ENCODE data around the gene SORCS2.

Gene SORCS2

DNA sequence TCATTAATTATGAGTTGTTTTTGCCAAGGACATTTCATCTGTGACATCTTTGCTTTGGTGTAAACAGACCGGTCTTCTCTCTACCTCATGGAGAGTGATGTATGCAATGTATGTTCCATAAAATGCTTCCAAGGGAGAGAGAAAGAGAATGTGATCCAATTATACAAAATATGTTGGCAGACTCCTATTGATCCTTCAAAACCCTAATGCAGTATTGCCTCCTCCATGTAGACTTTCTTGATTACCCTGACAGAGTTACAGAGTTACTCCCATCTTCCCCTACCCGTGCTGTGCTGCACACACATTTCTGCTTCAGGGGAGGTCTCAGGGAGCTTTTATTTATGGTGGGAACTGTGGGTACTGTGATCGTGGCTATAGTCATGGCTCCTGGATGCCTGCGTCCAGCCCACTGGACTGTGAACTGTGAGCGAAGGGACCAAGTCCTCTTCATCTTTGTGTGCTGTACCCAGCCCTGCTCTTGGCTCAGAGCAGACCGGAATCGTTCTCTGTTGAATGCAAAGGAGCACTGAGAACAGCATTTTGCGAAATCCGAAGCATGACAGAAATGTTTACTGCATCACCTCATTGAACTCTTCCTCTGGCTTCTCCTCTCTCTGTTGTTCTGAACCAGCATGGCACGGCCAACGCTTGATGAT, 32.7 kb downstream of the SORCS2 start:
- TF ChIP-seq EZH2 (IDR thresholded peaks at IDR 0.05; ENCODE audit: borderline replicate concordance, low read length) = no peak
- no peak for TF ChIP-seq CTCF (IDR thresholded peaks at IDR 0.05; ENCODE audit: low read length)
- H3K9me2 ChIP-seq (ENCODE audit: low read depth, low read length) = no peaks in the 10 kb centered on the region

DNA sequence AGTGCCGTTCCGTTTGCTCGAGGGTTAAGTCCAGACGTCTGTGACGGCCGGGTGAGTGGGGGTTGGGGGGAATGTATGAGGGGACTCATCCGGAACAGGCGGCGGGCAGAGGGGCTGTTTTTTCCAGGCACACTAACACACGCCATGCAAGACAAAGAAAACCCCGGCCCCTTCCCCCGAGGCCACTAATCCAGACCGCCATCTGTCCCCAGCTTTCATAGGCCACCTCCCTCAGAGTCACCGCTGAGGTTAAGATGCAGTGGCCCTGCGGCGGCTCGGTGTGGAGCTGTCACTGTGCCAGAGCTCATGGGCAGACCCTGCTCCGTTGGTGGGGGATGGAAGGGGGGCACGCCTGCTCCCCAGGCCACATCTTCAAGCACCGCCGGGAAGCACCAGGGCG, 34.1 kb downstream of the SORCS2 start:
- Histone ChIP-seq H3K9me3 (ENCODE audit: low read length) (no peaks in the 10 kb centered on the region), H3K9me2 (ENCODE audit: low read depth, low read length) (no peaks in the 10 kb centered on the region), H3K27ac (ENCODE audit: low read depth, low read length, poor library complexity, severe bottlenecking) (no peak overlapping the region), H4K20me1 (ENCODE audit: insufficient read depth, low read length) (no peaks in the 10 kb centered on the region), H3K9ac (ENCODE audit: low read length) (no peak overlapping the region), H3F3A (ENCODE audit: insufficient read depth, low read length) (no peaks in the 10 kb centered on the region), H3K4me2 (ENCODE audit: low read length) (no peak overlapping the region), H3K27me3 (ENCODE audit: insufficient read depth, low read length) (no peaks in the 10 kb centered on the region), H3K79me2 (ENCODE audit: insufficient read depth, low read length) (no peaks in the 10 kb centered on the region), H3K4me1 (ENCODE audit: insufficient read depth, low read length, severe bottlenecking) (no peaks in the 10 kb centered on the region), H3K4me3 (ENCODE audit: low read depth, low read length, poor library complexity, severe bottlenecking) (no peak overlapping the region), H2AFZ (ENCODE audit: low read length) (no peak overlapping the region), H3K36me3 (ENCODE audit: insufficient read depth, low read length) (no peaks in the 10 kb centered on the region)
- TF ChIP-seq CTCF (IDR thresholded peaks at IDR 0.05; ENCODE audit: low read length) (no peak), EZH2 (IDR thresholded peaks at IDR 0.05; ENCODE audit: borderline replicate concordance, low read length) (no peak)

More for the DNA sequence above, 32.7 kb downstream of the SORCS2 start:
- no peak overlapping the region for H3K9ac ChIP-seq (ENCODE audit: low read length)
- H3K4me2 ChIP-seq (ENCODE audit: low read length) = no peak overlapping the region
- no peaks in the 10 kb centered on the region for H3K9me3 ChIP-seq (ENCODE audit: low read length)
- H3K4me3 ChIP-seq (ENCODE audit: low read depth, low read length, poor library complexity, severe bottlenecking) = no peak overlapping the region
- no peaks in the 10 kb centered on the region for H4K20me1 ChIP-seq (ENCODE audit: insufficient read depth, low read length)
- no peak overlapping the region for H3K27ac ChIP-seq (ENCODE audit: low read depth, low read length, poor library complexity, severe bottlenecking)
- H3K79me2 ChIP-seq (ENCODE audit: insufficient read depth, low read length) = no peaks in the 10 kb centered on the region
- no peaks in the 10 kb centered on the region for H3F3A ChIP-seq (ENCODE audit: insufficient read depth, low read length)
- H3K27me3 ChIP-seq (ENCODE audit: insufficient read depth, low read length) = no peaks in the 10 kb centered on the region
- no peak overlapping the region for H2AFZ ChIP-seq (ENCODE audit: low read length)
- no peaks in the 10 kb centered on the region for H3K4me1 ChIP-seq (ENCODE audit: insufficient read depth, low read length, severe bottlenecking)
- no peaks in the 10 kb centered on the region for H3K36me3 ChIP-seq (ENCODE audit: insufficient read depth, low read length)

DNA sequence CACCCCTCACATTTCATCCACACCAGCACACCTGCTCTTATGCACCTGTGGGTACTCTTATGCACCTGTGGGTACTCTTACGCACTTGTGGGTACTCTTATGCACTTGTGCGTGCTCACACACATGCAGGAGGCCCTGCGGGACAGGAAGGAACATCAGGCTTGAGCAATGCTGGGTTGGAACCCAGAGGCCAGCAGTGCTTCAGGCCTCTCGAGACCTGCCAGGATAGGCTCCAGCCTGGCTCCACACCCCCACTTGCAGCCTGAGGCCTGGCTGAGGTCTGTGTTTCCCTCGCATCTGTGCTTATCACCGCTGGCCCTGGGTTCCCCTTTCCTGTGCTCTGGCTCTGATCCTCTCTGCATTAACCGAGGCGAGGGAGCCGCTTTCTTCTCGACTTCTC, 34.7 kb downstream of the SORCS2 start:
- Histone ChIP-seq H3K4me3 (ENCODE audit: low read depth, low read length, poor library complexity, severe bottlenecking) (no peak overlapping the region), H3K79me2 (ENCODE audit: insufficient read depth, low read length) (no peaks in the 10 kb centered on the region), H3K9me2 (ENCODE audit: low read depth, low read length) (no peaks in the 10 kb centered on the region), H3K9ac (ENCODE audit: low read length) (no peak overlapping the region), H3K27ac (ENCODE audit: low read depth, low read length, poor library complexity, severe bottlenecking) (no peak overlapping the region), H3K9me3 (ENCODE audit: low read length) (no peaks in the 10 kb centered on the region), H2AFZ (ENCODE audit: low read length) (no peak overlapping the region), H4K20me1 (ENCODE audit: insufficient read depth, low read length) (no peaks in the 10 kb centered on the region), H3K36me3 (ENCODE audit: insufficient read depth, low read length) (no peaks in the 10 kb centered on the region), H3K27me3 (ENCODE audit: insufficient read depth, low read length) (no peaks in the 10 kb centered on the region), H3K4me2 (ENCODE audit: low read length) (no peak overlapping the region), H3K4me1 (ENCODE audit: insufficient read depth, low read length, severe bottlenecking) (no peaks in the 10 kb centered on the region), H3F3A (ENCODE audit: insufficient read depth, low read length) (no peaks in the 10 kb centered on the region)
- no peak for TF ChIP-seq EZH2 (IDR thresholded peaks at IDR 0.05; ENCODE audit: borderline replicate concordance, low read length)

DNA sequence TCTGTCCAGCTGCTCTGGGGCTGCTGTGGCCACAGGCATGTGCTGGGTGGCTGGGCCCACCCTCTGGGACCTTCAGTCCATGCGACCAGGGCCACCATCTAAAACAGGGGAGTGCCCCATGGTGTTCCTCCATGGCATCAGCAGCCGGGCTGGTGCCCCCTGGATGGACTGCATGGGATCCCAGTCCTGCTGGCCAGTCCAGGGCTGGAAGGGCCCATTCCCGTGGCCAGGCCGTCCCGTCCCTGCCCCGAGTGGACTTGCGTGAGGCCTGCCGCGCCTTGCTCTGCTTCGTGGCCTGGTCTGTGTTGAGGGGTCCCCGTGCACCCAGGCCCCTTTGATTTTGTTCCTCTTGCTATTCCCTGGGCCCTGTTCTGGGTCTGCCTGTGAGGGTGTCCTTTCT, 36.4 kb downstream of the SORCS2 start:
- Histone ChIP-seq H2AFZ (ENCODE audit: low read length) (no peak overlapping the region), H3K27ac (ENCODE audit: low read depth, low read length, poor library complexity, severe bottlenecking) (no peak overlapping the region), H3K79me2 (ENCODE audit: insufficient read depth, low read length) (no peaks in the 10 kb centered on the region), H3F3A (ENCODE audit: insufficient read depth, low read length) (no peaks in the 10 kb centered on the region), H3K9me3 (ENCODE audit: low read length) (no peaks in the 10 kb centered on the region), H3K4me1 (ENCODE audit: insufficient read depth, low read length, severe bottlenecking) (no peaks in the 10 kb centered on the region), H4K20me1 (ENCODE audit: insufficient read depth, low read length) (no peaks in the 10 kb centered on the region), H3K27me3 (ENCODE audit: insufficient read depth, low read length) (no peaks in the 10 kb centered on the region), H3K4me2 (ENCODE audit: low read length) (no peak overlapping the region), H3K36me3 (ENCODE audit: insufficient read depth, low read length) (no peaks in the 10 kb centered on the region), H3K9me2 (ENCODE audit: low read depth, low read length) (no peaks in the 10 kb centered on the region), H3K4me3 (ENCODE audit: low read depth, low read length, poor library complexity, severe bottlenecking) (no peak overlapping the region), H3K9ac (ENCODE audit: low read length) (no peak overlapping the region)
- TF ChIP-seq EZH2 (IDR thresholded peaks at IDR 0.05; ENCODE audit: borderline replicate concordance, low read length) = no peak
- TF ChIP-seq CTCF (IDR thresholded peaks at IDR 0.05; ENCODE audit: low read length) = no peak

All from OCI-LY1 (cell line).